Measurements from ENCODE around the gene NHERF2. TPM values are rescaled to one million over a fixed set of nuclear protein-coding genes. Genes with fewer than 3 reads are reported as not detected.
A peak's percentile ranks its signal among the peaks of the same experiment; 100 is the strongest.

The NHERF2 gene
- total and polyA plus RNA-seq, 9 of the 15 experiments (the other 6 are each of a cell fraction or from before 2014, with no cell fraction given): 0.15 to 42.0 (median 12.5) TPM

DNA sequence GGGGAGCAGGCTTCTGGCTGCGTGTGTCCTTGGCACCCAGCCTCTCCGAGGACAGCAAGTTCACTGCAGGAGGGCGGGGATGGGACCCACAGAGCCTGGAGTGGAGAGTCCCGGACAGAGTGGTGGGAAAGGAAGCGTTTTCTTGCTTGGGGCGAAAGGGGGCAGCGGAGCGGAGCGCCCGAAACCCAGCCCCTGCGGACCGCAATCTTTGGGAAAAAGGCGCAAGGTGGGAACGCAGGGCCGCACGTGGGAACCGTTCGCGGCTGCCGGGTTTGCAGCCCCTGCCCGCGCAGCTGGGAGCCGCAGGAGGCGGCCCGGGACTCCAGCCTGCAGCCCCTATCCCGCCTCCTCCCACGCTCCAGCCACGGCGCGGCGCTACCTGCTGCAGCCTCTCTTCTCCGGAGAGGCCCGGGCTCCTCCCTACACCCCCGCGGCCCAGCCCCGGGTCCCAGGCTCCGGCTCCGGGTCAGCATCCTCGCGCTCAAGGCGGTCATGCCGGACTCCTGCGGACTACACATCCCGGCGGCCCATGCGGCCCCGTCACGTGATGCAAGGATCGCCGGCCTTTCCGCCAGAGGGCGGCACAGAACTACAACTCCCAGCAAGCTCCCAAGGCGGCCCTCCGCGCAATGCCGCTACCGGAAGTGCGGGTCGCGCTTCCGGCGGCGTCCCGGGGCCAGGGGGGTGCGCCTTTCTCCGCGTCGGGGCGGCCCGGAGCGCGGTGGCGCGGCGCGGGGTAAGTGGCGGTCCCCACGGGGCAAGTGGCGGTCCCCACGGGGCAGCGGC is 20.8 kb downstream of the NHERF2 start, which contains the start of the genes NTHL1 and TSC2 (continued):
- TF ChIP-seq, protein P1, sequence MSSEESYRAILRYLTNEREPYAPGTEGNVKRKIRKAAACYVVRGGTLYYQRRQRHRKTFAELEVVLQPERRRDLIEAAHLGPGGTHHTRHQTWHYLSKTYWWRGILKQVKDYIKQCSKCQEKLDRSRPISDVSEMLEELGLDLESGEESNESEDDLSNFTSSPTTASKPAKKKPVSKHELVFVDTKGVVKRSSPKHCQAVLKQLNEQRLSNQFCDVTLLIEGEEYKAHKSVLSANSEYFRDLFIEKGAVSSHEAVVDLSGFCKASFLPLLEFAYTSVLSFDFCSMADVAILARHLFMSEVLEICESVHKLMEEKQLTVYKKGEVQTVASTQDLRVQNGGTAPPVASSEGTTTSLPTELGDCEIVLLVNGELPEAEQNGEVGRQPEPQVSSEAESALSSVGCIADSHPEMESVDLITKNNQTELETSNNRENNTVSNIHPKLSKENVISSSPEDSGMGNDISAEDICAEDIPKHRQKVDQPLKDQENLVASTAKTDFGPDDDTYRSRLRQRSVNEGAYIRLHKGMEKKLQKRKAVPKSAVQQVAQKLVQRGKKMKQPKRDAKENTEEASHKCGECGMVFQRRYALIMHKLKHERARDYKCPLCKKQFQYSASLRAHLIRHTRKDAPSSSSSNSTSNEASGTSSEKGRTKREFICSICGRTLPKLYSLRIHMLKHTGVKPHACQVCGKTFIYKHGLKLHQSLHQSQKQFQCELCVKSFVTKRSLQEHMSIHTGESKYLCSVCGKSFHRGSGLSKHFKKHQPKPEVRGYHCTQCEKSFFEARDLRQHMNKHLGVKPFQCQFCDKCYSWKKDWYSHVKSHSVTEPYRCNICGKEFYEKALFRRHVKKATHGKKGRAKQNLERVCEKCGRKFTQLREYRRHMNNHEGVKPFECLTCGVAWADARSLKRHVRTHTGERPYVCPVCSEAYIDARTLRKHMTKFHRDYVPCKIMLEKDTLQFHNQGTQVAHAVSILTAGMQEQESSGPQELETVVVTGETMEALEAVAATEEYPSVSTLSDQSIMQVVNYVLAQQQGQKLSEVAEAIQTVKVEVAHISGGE (CRISPR knock-in tag; IDR thresholded peaks at IDR 0.05): peak in 2 of 3 experiments; percentile 68 to 92; a peak in 5 of 6 replicates
- TF ChIP-seq, protein P2, sequence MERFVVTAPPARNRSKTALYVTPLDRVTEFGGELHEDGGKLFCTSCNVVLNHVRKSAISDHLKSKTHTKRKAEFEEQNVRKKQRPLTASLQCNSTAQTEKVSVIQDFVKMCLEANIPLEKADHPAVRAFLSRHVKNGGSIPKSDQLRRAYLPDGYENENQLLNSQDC (CRISPR knock-in tag; IDR thresholded peaks at IDR 0.05): no peak
- no peak for TF ChIP-seq CBX8 (IDR thresholded peaks at IDR 0.05; ENCODE audit: borderline replicate concordance, extremely low read depth, low read depth, low read length, poor library complexity, severe bottlenecking)
- peak; percentile 82 for TF ChIP-seq ETV1 (tag; conservative IDR thresholded peaks at IDR 0.05; ENCODE audit: low read depth)
- TF ChIP-seq ZNF764 (CRISPR knock-in tag; IDR thresholded peaks at IDR 0.05; ENCODE audit: low read depth): no peak
- TF ChIP-seq ZNF696 (CRISPR knock-in tag; conservative IDR thresholded peaks at IDR 0.05): no peak
- no peak for TF ChIP-seq ZNF23 (CRISPR knock-in tag; IDR thresholded peaks at IDR 0.05)
- peak; percentile 72 for TF ChIP-seq RBBP5 (IDR thresholded peaks at IDR 0.05; ENCODE audit: borderline replicate concordance, insufficient read depth, low read length, poor library complexity, severe bottlenecking)
- TF ChIP-seq RAD51 (IDR thresholded peaks at IDR 0.05; ENCODE audit: borderline replicate concordance, low read depth): peak; percentile 98
- no peak for TF ChIP-seq TBL1XR1 (IDR thresholded peaks at IDR 0.05; ENCODE audit: low read length in 2 of 2)
- TF ChIP-seq MBD2 (IDR thresholded peaks at IDR 0.05; ENCODE audit: borderline replicate concordance, low read depth): peak; percentile 95
- peak; percentile 80; the same call in 1 of the 2 replicates for TF ChIP-seq ATF7 (IDR thresholded peaks at IDR 0.05)
- TF ChIP-seq FOXM1 (IDR thresholded peaks at IDR 0.05; ENCODE audit: low read depth): no peak
- no peak for TF ChIP-seq FOXM1 (CRISPR knock-in tag; IDR thresholded peaks at IDR 0.05; ENCODE audit: low read depth)
- TF ChIP-seq, protein P3, sequence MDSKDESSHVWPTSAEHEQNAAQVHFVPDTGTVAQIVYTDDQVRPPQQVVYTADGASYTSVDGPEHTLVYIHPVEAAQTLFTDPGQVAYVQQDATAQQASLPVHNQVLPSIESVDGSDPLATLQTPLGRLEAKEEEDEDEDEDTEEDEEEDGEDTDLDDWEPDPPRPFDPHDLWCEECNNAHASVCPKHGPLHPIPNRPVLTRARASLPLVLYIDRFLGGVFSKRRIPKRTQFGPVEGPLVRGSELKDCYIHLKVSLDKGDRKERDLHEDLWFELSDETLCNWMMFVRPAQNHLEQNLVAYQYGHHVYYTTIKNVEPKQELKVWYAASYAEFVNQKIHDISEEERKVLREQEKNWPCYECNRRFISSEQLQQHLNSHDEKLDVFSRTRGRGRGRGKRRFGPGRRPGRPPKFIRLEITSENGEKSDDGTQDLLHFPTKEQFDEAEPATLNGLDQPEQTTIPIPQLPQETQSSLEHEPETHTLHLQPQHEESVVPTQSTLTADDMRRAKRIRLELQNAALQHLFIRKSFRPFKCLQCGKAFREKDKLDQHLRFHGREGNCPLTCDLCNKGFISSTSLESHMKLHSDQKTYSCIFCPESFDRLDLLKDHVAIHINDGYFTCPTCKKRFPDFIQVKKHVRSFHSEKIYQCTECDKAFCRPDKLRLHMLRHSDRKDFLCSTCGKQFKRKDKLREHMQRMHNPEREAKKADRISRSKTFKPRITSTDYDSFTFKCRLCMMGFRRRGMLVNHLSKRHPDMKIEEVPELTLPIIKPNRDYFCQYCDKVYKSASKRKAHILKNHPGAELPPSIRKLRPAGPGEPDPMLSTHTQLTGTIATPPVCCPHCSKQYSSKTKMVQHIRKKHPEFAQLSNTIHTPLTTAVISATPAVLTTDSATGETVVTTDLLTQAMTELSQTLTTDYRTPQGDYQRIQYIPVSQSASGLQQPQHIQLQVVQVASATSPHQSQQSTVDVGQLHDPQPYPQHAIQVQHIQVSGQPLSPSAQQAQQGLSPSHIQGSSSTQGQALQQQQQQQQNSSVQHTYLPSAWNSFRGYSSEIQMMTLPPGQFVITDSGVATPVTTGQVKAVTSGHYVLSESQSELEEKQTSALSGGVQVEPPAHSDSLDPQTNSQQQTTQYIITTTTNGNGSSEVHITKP (IDR thresholded peaks at IDR 0.05; ENCODE audit: partially characterized antibody): peak; percentile 79
- peak; percentile 90; the same call in 1 of the 2 replicates for TF ChIP-seq ETV5 (CRISPR knock-in tag; IDR thresholded peaks at IDR 0.05; ENCODE audit: low read depth)
- TF ChIP-seq, protein P4, sequence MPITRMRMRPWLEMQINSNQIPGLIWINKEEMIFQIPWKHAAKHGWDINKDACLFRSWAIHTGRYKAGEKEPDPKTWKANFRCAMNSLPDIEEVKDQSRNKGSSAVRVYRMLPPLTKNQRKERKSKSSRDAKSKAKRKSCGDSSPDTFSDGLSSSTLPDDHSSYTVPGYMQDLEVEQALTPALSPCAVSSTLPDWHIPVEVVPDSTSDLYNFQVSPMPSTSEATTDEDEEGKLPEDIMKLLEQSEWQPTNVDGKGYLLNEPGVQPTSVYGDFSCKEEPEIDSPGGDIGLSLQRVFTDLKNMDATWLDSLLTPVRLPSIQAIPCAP (CRISPR knock-in tag; IDR thresholded peaks at IDR 0.05; ENCODE audit: borderline replicate concordance): no peak

Data from K562 (cell line).